ENCODE measurements around the gene GHRL. TPM values are rescaled to one million over a fixed set of nuclear protein-coding genes. Genes with fewer than 3 reads are reported as not detected.

GHRL gene
- total and polyA plus RNA-seq, 8 donors: 5.1 to 22.0 (median 6.7) TPM

- Histone ChIP-seq H3K4me3 (no peak overlapping the region), H3K4me1 (no peaks in the 10 kb centered on the region), H3K36me3 (peaks cover 0 to 74% (median 39%) of the 10 kb centered on the region in 3 donors), H3K27me3 (no peaks in the 10 kb centered on the region), H3K27ac (no peak overlapping the region), H3K9me3 (no peaks in the 10 kb centered on the region)
- FAIRE-seq (no peak), ATAC-seq (no peak), DNase-seq (no peak)
- 93 to 95% methylated on average over 2 of the region's 2 CpGs for WGBS, 2 donors
- TF ChIP-seq, protein P1, sequence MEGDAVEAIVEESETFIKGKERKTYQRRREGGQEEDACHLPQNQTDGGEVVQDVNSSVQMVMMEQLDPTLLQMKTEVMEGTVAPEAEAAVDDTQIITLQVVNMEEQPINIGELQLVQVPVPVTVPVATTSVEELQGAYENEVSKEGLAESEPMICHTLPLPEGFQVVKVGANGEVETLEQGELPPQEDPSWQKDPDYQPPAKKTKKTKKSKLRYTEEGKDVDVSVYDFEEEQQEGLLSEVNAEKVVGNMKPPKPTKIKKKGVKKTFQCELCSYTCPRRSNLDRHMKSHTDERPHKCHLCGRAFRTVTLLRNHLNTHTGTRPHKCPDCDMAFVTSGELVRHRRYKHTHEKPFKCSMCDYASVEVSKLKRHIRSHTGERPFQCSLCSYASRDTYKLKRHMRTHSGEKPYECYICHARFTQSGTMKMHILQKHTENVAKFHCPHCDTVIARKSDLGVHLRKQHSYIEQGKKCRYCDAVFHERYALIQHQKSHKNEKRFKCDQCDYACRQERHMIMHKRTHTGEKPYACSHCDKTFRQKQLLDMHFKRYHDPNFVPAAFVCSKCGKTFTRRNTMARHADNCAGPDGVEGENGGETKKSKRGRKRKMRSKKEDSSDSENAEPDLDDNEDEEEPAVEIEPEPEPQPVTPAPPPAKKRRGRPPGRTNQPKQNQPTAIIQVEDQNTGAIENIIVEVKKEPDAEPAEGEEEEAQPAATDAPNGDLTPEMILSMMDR (IDR thresholded peaks at IDR 0.05): no peak
- intact Hi-C loops (cut with DNase I): no loop called here
These were observed 17.8 kb upstream of the GHRL start for GRCh38 chr3:10310578-10310977.

- no peak overlapping the region for H3K27ac ChIP-seq
- intact Hi-C loops (cut with DNase I): no loop called here
- H3K27me3 ChIP-seq: no peaks in the 10 kb centered on the region
- no peak for DNase-seq
- H3K9me3 ChIP-seq: no peaks in the 10 kb centered on the region
- TF ChIP-seq, protein P1 (IDR thresholded peaks at IDR 0.05): no peak
- ATAC-seq: no peak
- H3K36me3 ChIP-seq: peaks cover 0 to 76% (median 40%) of the 10 kb centered on the region in 3 donors
- 77% methylated on average over 4 of the region's 4 CpGs for WGBS, 2 donors
- no peaks in the 10 kb centered on the region for H3K4me1 ChIP-seq
- no peak overlapping the region for H3K4me3 ChIP-seq
- FAIRE-seq: no peak
These were observed 17.0 kb upstream of the GHRL start for GRCh38 chr3:10309736-10310135.

- H3K4me1 ChIP-seq: no peaks in the 10 kb centered on the region
- no peak overlapping the region for H3K4me3 ChIP-seq
- WGBS, 2 donors: 94 to 97% methylated on average over 7 of the region's 7 CpGs
- no peaks in the 10 kb centered on the region for H3K9me3 ChIP-seq
- intact Hi-C loops (cut with DNase I): no loop called here
- FAIRE-seq: no peak
- peaks cover 0 to 79% (median 45%) of the 10 kb centered on the region in 3 donors for H3K36me3 ChIP-seq
- ATAC-seq: no peak
- TF ChIP-seq, protein P1 (IDR thresholded peaks at IDR 0.05): no peak
- H3K27me3 ChIP-seq: no peaks in the 10 kb centered on the region
- H3K27ac ChIP-seq: no peak overlapping the region
- DNase-seq: no peak
These were observed 15.9 kb upstream of the GHRL start for GRCh38 chr3:10308678-10309077.

- H3K36me3 ChIP-seq: peaks cover 0 to 85% (median 50%) of the 10 kb centered on the region in 3 donors
- H3K4me3 ChIP-seq: no peak overlapping the region
- intact Hi-C loops (cut with DNase I): no loop called here
- H3K4me1 ChIP-seq: no peaks in the 10 kb centered on the region
- H3K27me3 ChIP-seq: no peaks in the 10 kb centered on the region
- FAIRE-seq: no peak
- no peak overlapping the region for H3K27ac ChIP-seq
- H3K9me3 ChIP-seq: no peaks in the 10 kb centered on the region
- TF ChIP-seq, protein P1 (IDR thresholded peaks at IDR 0.05): no peak
- no peak for DNase-seq
- whole genome bisulfite sequencing, 2 donors: 92 to 94% methylated on average over 3 of the region's 3 CpGs
- no peak for ATAC-seq
These were observed 13.4 kb upstream of the GHRL start for GRCh38 chr3:10306156-10306555.

DNA sequence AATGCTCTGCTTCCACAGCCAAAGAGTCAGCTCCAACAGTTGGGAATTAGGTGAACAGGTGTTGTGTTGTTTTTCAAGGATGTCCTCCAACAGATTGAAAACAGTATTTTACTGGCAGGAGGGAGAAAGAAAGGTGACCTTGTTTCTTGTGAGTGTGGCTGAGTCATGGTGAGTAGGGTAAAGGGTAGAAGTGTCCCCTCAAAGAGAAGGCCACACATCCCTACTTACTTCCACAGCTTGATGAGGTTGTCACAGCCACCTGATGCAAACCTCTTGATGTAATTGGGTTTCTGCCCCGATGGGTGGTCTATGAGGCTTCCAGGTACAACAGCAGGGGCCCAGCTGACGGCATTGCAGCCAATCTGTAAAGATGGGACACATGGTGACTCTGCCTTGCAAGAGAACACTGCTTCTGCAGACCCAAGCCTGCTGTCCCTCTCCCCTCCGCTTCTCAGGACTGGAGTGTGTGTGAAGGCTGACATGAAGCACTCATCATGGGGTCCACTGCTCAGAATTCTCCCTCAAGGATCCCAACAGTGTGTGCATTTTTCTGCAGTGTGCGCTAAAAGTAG lies 12.7 kb upstream of the GHRL start:
- Histone ChIP-seq H3K4me1 (no peaks in the 10 kb centered on the region), H3K4me3 (no peak overlapping the region), H3K27me3 (no peaks in the 10 kb centered on the region), H3K36me3 (peaks cover 0 to 90% (median 48%) of the 10 kb centered on the region in 3 donors), H3K9me3 (no peaks in the 10 kb centered on the region), H3K27ac (no peak overlapping the region)
- WGBS, 2 donors: 91 to 96% methylated on average over 4 of the region's 4 CpGs
- intact Hi-C loops (cut with DNase I): no loop called here
- FAIRE-seq (no peak), ATAC-seq (no peak), DNase-seq (no peak)
- TF ChIP-seq, protein P1 (IDR thresholded peaks at IDR 0.05): no peak
